GM21619 (cell line): ENCODE measurements around the gene TRPM4.
"Not testable (repeated sequence)": the region's sequence is repeated elsewhere in the genome, so short reads cannot be mapped to it uniquely, and the experiment has no call there.

Source experiments
- ATAC-seq: cut with Tn5 transposase; IDR thresholded peaks from one replicate; pipeline ENCODE4 v1.9.1; 2021; ENCODE audit not compliant: unreplicated experiment

TRPM4 gene

DNA sequence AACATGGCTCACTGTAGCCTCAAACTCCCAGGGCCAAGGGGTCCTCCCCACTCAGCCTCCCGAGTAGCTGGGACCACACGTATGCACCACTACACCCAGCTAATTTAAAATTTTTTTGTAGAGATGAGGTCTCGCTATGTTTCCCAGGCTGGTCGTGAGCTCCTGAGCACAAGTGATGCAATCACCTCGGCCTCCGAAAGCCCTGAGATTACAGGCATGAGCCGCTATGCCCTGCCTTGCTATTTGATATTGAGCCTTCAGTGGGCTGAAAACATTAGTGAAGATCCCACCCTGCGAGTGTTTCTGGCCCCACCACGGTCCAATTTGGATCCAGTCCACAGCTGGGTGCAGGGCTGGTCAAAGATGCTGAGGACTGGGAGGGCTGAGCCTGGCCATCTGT is 65.9 kb downstream of the TRPM4 start:
- no peak for ATAC-seq

DNA sequence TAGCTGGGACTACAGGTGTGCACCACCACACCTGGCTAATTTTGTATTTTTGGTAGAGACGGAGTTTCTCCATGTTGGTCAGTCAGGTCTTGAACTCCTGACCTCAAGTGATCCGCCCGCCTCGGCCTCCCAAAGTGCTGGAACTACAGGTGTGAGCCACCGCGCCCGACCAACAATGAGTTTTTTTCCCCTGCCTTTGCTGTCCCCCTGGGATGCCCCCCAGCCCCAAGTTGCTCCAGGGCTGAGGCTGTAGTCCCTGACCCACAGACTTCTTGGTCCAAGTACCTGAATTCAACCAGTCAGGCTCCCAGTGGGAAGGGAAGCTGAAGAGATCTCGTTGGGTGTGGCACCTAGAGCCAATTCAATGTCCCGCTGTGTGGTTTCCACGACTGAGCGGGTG is 66.8 kb downstream of the TRPM4 start:
- ATAC-seq: not testable (repeated sequence)

DNA sequence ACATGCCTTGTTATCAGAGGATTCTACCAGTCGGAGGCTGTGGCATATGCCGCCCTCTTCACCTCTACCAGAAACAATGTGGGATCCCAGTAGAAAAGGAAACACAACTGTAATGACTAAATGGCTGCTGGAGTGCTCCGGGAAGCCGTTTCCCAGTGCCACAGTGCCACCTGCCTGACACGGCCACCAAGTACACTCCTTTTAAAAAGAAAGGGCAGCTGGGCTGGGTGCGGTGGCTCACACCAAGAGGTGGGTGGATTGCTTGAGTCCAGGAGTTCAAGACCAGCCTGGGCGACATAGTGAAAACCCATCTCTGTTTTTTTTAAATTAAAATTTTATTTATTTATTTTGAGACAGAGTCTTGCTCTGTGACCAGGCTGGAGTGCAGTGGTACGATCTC is 67.3 kb downstream of the TRPM4 start:
- no peak for ATAC-seq

DNA sequence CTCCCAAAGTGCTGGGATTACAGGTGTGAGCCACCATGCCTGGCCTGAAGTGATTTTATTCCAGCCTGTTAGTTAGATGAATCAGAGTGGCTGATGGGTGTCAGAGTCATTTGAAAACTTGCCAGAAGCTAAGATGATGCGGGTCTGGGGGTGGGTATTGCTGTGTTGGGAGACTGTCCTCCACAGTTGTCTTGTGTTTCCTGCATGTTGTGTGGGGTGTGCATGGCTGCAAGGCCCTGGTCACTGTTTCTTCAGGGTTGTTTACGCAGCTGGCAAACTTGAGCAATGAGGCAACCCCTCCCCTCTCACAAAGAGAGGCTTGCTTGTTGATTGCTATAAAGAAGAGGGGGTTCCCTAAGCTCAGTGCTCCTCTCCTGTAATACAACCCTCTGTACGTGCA is 71.8 kb downstream of the TRPM4 start:
- ATAC-seq: no peak

DNA sequence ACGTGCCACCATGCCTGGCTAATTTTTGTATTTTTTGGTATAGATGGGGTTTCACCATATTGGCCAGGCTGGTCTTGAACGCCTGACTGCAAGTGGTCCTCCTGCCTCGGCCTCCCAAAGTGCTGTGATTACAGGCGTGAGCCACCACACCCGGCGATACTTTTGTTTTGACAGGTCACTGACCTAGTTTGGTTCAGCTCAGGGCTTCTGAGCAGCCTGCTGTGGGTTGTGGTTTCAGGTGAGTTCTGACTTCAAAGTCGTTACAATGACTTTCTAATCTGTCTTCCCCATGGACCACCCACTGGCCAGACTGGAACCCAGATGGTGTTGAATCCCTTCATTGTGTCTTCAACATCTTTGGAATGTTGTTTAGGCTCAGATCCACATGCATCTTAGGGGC is 73.8 kb downstream of the TRPM4 start:
- no peak for ATAC-seq

DNA sequence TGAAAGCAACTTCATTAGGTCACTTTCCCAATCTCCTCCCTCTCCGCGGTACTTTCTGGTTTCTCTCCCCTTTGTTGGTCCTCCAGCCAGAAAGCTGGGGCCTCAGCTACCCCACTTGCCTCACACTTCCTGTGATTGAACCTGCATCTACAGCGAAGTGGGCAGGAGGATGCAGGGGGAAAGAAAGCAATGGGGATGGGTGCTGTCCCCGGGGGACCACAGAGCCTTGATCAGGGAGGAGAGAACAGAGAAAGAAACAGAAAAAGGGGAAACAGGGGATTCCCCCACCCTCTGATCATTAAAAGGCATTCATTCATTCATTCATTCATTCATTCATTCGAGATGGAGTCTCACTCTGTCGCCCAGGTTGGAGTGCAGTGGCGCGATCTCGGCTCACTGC is 74.2 kb downstream of the TRPM4 start:
- ATAC-seq: no peak

DNA sequence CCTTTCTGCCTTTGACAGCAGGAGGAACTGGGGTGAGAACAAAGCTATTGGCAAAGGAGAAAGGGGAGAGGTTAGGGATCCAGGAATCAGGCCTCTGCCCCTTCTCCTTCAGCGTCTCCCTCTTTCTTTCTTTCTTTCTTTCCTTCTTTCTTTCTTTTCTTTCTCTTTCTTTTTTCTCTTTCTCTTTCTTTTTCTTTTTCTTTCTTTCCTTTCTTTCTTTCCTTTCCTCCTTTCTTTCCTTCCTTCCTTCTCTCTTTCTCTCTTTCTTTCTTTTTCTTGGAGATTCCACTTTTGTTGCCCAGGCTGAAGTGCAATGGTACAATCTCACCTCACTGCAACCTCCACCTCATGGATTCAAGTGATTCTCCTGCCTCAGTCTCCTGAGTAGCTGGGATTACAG is 75.6 kb downstream of the TRPM4 start:
- ATAC-seq: no peak

DNA sequence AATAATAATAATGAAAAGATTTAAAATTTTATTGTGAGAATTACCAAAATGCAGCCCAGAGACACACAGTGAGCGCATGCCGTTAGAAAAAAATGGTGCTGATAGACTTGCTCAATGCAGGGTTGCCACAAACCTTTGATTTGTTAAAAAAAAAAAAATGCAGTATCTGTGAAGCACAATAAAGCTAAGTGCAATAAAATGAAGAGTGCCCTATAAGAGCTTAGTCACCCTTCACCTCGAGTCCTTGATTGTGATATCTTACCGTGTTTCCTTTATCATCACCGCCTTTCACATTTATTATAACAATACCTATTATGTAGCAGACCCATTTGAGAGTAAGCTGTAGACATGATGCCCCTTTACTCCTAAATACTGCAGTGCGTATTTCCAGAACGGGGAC is 84.2 kb downstream of the TRPM4 start:
- ATAC-seq: no peak

DNA sequence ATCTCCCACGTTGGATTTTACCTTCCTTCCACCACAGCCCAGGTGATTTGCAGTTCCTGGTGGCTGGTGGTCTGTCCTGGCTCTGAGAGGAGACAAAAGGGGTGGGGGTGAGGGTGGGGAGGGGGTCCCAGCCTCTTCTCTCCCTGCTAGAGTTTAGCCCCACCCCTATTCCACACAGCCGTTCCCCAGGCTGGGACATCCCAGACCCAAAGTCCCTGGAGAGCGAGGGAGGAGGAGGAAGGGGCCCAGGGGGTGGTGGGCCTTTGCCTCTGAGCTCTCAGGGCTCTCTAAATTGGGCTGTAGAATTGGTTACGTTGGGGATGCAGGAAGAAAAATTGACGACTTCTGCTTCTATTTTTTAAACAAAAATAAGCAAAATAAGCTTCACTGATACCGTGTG is 85.5 kb downstream of the TRPM4 start:
- ATAC-seq: no peak

DNA sequence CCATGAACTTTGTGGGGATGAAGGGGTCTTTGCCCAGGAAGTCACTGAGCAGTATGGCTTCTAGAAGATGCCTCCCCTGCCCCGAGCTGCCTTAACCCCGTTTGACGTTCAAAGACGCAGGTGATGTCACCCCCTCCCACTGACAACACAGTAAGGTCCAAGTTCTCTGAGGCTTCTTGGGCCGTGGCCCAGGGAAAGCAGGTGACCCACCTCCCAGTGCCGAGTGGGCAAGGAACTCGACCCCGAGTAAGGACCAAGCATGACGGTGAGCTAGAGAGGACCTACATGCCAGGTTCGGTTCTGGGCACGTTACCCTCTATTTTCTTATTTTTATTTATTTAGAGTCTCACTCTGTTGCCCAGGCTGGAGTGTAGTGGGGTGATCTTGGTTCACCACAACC is 86.1 kb downstream of the TRPM4 start:
- ATAC-seq: no peak

DNA sequence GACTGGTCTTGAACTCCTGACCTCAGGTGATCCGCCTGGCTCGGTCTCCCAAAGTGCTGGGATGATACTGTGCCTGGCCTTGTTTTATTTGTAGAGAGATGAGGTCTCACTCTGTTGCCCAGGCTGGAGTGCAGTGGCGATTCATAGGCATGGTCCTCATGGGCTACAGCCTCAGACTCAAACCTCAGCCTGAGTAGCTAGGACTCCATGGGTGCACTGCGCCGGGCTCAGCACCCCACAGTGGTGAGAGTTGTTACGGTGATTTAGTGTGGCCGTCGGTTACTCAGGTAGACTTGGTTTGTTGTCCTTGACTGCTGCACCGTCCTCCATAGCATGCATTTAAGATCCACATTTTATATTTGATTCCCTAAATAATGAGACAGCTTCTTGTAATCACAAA is 86.7 kb downstream of the TRPM4 start:
- no peak for ATAC-seq

DNA sequence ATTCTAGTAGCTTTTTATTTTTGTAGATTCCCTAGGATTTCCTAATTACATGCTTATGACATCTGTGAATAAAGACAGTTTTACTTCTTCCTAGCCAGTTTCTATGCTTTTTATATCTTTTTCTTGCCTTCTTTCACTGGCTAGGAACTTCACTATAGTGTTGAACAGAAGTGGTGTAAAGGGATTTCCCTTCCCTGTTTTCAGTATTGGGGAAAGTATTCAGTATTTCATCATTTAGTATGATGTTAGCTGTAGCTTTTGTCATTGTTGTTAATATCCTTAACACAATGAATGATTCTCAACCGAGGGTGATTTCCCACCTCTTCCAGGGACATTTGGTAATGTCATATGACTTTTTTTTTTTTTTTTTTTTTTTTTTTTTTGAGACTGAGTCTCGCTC is 90.1 kb downstream of the TRPM4 start:
- ATAC-seq: no peak

DNA sequence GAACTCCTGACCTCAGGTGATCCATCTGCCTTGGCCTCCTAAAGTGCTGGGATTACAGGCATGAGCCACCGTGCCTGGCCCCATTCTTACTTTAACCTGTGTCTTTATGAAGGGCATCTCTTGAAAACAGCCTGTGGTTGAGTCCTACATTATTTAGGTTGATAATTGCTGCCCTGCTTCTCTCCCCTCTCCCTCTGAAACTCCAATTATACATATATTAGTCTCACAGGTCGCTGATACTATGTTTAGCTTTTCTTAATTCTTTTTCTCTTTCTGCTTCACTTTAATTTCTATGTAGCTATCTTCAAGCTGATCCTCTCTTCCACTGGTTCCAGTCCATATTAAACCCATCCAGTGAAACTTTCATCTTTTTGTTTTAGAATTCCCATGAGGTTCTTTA is 92.3 kb downstream of the TRPM4 start:
- ATAC-seq: no peak

DNA sequence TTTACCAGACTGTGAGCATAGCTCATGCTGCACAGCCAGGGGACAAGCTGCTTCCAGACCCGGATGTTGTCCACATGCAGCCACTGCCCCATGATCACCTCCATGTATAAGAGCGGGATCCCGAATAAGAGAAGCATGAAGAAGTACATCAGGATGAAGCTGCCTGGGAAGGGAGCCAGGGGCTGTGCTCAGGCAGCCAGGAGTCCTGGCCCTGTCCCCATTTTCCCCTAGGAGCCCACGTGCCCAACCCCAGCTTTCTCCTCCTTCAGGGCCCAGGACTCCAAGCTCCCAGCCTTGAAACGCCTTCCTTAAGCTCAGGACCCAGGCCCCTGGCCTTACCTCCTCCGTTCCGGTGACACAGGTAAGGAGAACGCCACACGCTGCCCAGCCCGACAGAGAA is 98.1 kb downstream of the TRPM4 start:
- no peak for ATAC-seq

DNA sequence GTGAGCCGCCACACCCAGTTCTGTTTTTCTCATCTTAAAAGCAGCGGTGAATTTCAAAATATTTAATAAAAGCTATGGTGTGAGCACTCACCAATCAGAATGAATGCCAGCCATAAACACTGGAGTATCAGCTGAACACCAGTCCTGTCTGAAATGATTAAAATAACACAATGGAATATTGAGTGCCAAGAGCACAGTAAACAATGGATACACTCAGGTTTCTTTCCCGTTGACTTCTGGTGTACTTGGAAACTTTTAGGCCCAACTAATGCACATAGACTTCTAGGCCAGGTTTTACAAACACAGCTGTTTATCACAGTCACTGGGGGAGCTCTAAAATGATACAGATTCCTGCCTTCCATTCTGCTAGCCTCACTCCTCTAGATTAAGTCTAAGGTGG is 99.1 kb downstream of the TRPM4 start:
- ATAC-seq: no peak
